ENCODE measurements around the gene DOCK10. TPM values are rescaled to one million over a fixed set of nuclear protein-coding genes. Genes with fewer than 3 reads are reported as not detected.

Gene DOCK10
- total RNA-seq, 1 donor from 2014 or later, result 15.1 TPM

DNA sequence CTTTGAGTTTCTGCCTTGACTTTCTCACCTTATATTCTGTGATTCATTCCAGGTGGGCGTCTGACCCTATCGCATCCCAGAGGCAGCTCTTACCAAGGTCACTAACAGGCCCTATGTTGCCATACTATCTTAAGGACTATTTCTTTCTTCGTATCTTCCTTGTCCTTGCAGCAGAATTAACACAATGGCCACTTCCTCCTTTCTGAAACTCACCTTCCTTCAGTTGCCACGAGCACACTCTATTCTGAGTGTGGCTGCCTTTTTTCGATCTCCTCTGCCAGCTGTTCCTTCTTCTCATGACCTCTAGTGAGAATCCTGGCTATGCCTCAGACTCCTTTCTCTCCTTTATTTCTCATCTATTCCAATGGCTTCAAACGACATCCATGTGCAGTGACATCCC lies 165.7 kb downstream of the DOCK10 start:
- Histone ChIP-seq H3K9ac (ENCODE audit: low read depth in 1 of 3, low read length in 3 of 3) (no peak overlapping the region), H3K36me3 (ENCODE audit: control insufficient read depth in 3 of 3, insufficient read depth in 3 of 3, low read length in 3 of 3) (no peaks in the 10 kb centered on the region), H3K27ac (ENCODE audit: low read depth, low read length) (no peak overlapping the region), H3K9me3 (ENCODE audit: control insufficient read depth in 3 of 3, low read length in 3 of 3) (no peaks in the 10 kb centered on the region), H3K27me3 (ENCODE audit: control insufficient read depth in 3 of 3, insufficient read depth in 3 of 3, low read length in 3 of 3) (no peaks in the 10 kb centered on the region), H3K4me1 (ENCODE audit: control insufficient read depth in 3 of 3, insufficient read depth in 3 of 3, low read length in 3 of 3) (no peaks in the 10 kb centered on the region), H3K4me3 (ENCODE audit: low read length in 3 of 3) (no peak overlapping the region)

DNA sequence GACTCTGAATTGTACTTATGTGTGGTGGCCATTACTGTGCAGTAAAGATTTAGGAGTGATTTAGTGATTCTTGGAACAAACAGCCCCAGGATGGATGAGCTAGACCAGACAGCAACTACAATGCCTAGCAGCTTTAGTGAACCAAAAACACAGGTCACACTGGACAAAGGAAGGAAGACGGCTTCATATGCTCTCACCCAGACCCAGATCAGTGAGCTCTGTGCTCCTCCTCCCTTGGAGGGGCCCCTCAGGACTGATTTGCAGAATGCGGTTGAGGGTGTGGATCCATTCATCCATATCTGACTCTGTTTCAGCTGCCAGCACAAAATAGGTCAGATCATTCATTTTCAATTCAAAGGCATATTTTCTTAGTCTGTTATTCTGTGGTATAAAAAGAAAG lies 166.4 kb downstream of the DOCK10 start:
- Histone ChIP-seq H3K36me3 (ENCODE audit: control insufficient read depth in 3 of 3, insufficient read depth in 3 of 3, low read length in 3 of 3) (no peaks in the 10 kb centered on the region), H3K27ac (ENCODE audit: low read depth, low read length) (no peak overlapping the region), H3K9ac (ENCODE audit: low read depth in 1 of 3, low read length in 3 of 3) (no peak overlapping the region), H3K4me1 (ENCODE audit: control insufficient read depth in 3 of 3, insufficient read depth in 3 of 3, low read length in 3 of 3) (no peaks in the 10 kb centered on the region), H3K9me3 (ENCODE audit: control insufficient read depth in 3 of 3, low read length in 3 of 3) (no peaks in the 10 kb centered on the region), H3K27me3 (ENCODE audit: control insufficient read depth in 3 of 3, insufficient read depth in 3 of 3, low read length in 3 of 3) (no peaks in the 10 kb centered on the region), H3K4me3 (ENCODE audit: low read length in 3 of 3) (no peak overlapping the region)

DNA sequence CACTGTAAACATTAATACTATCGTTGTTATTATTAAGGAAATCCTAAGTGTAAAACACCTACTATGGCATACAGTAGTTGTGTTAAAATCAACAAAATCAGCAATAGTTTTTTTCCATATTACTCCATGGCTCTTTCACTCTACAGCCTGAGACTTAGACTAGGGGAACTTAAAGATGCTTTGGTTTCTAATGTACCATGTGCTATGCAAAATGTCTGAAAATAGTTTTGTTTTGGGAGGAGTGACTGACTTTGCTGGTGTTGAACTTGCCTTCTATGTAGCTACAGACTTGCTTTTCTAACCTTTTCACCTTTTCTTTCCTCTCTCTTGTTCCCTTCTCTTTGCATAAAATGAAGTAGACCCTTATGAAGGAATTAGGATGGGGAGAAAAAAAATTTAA lies 167.1 kb downstream of the DOCK10 start:
- Histone ChIP-seq H3K36me3 (ENCODE audit: control insufficient read depth in 3 of 3, insufficient read depth in 3 of 3, low read length in 3 of 3) (no peaks in the 10 kb centered on the region), H3K9ac (ENCODE audit: low read depth in 1 of 3, low read length in 3 of 3) (no peak overlapping the region), H3K4me3 (ENCODE audit: low read length in 3 of 3) (no peak overlapping the region), H3K4me1 (ENCODE audit: control insufficient read depth in 3 of 3, insufficient read depth in 3 of 3, low read length in 3 of 3) (no peaks in the 10 kb centered on the region), H3K9me3 (ENCODE audit: control insufficient read depth in 3 of 3, low read length in 3 of 3) (no peaks in the 10 kb centered on the region), H3K27me3 (ENCODE audit: control insufficient read depth in 3 of 3, insufficient read depth in 3 of 3, low read length in 3 of 3) (no peaks in the 10 kb centered on the region), H3K27ac (ENCODE audit: low read depth, low read length) (no peak overlapping the region)

DNA sequence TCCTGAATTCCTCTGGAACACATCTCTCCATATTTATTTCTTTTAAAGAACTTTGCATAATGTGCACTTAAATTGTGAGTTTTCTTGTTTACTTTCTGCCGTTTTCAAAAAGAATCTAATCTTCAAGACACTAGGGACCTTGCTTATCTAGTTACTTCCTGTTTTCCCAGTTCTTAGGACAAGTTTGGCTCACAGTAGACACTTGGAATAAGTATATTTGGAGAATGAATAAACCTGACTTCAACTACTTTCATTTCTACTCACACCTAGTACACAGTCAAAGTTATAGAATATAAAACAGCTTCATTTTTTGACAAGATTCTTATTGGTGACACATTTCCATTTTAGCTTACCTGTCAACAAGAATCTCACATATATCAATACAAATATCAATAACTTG lies 170.5 kb downstream of the DOCK10 start:
- H3K27me3 ChIP-seq (ENCODE audit: control insufficient read depth in 3 of 3, insufficient read depth in 3 of 3, low read length in 3 of 3), result no peaks in the 10 kb centered on the region
- no peaks in the 10 kb centered on the region for H3K4me1 ChIP-seq (ENCODE audit: control insufficient read depth in 3 of 3, insufficient read depth in 3 of 3, low read length in 3 of 3)
- no peak overlapping the region for H3K27ac ChIP-seq (ENCODE audit: low read depth, low read length)
- H3K9me3 ChIP-seq (ENCODE audit: control insufficient read depth in 3 of 3, low read length in 3 of 3), result no peaks in the 10 kb centered on the region
- H3K4me3 ChIP-seq (ENCODE audit: low read length in 3 of 3), result no peak overlapping the region
- no peak overlapping the region for H3K9ac ChIP-seq (ENCODE audit: low read depth in 1 of 3, low read length in 3 of 3)
- H3K36me3 ChIP-seq (ENCODE audit: control insufficient read depth in 3 of 3, insufficient read depth in 3 of 3, low read length in 3 of 3), result no peaks in the 10 kb centered on the region

DNA sequence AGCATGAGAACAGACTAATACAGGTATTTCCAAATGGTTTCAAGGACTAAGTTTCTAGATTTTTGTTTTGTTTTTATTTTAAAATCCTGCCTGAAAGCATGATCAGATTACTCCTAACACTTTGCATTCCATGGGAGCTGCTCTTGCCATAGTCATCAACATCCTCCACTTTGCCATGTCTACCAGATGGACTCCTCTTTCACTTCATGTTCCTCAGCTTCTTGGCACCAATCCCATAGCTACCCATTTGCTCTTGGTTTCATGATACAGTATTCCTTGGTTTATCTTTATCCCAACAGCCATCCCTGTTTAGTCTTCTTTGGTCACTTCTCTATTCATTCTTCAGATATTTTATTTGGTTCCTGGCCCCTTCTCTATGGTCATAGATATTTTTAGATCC lies 171.9 kb downstream of the DOCK10 start:
- Histone ChIP-seq H3K27me3 (ENCODE audit: control insufficient read depth in 3 of 3, insufficient read depth in 3 of 3, low read length in 3 of 3) (no peaks in the 10 kb centered on the region), H3K9ac (ENCODE audit: low read depth in 1 of 3, low read length in 3 of 3) (no peak overlapping the region), H3K36me3 (ENCODE audit: control insufficient read depth in 3 of 3, insufficient read depth in 3 of 3, low read length in 3 of 3) (no peaks in the 10 kb centered on the region)

DNA sequence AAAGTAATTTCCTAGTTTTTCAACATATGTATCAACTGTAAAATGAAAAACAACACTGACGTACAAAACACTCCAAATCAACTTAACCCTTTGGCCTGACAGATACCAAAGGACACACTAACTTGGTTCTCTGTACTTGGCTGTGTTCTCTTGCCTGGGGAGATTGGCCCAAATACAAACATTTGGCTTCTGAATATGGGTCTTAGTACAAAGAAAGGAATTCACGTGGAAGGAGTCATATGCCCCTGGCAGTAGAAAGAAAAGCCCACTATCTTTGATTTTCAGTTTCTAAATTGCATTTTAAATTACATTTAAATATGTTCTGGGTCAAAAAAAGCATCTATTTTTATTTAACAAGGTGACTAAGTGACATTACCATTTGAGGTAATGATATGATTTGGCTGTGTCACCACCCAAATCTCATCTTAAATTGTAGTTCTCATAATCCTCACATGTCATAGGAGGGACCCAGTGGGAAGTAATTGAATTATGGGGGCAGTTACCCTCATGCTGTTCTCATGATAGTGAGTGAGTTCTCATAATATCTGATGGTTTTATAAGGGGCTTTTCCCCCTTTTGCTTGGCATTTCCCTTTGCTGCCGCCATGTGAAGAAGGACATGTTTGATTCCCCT lies 172.6 kb downstream of the DOCK10 start:
- Histone ChIP-seq H3K9ac (ENCODE audit: low read depth in 1 of 3, low read length in 3 of 3) (no peak overlapping the region), H3K27ac (ENCODE audit: low read depth, low read length) (no peak overlapping the region), H3K9me3 (ENCODE audit: control insufficient read depth in 3 of 3, low read length in 3 of 3) (no peaks in the 10 kb centered on the region), H3K27me3 (ENCODE audit: control insufficient read depth in 3 of 3, insufficient read depth in 3 of 3, low read length in 3 of 3) (no peaks in the 10 kb centered on the region), H3K4me3 (ENCODE audit: low read length in 3 of 3) (no peak overlapping the region), H3K4me1 (ENCODE audit: control insufficient read depth in 3 of 3, insufficient read depth in 3 of 3, low read length in 3 of 3) (no peaks in the 10 kb centered on the region), H3K36me3 (ENCODE audit: control insufficient read depth in 3 of 3, insufficient read depth in 3 of 3, low read length in 3 of 3) (no peaks in the 10 kb centered on the region)

More for the DNA sequence above, 171.9 kb downstream of the DOCK10 start:
- Histone ChIP-seq H3K4me3 (ENCODE audit: low read length in 3 of 3) (no peak overlapping the region), H3K4me1 (ENCODE audit: control insufficient read depth in 3 of 3, insufficient read depth in 3 of 3, low read length in 3 of 3) (no peaks in the 10 kb centered on the region), H3K9me3 (ENCODE audit: control insufficient read depth in 3 of 3, low read length in 3 of 3) (no peaks in the 10 kb centered on the region), H3K27ac (ENCODE audit: low read depth, low read length) (no peak overlapping the region)

DNA sequence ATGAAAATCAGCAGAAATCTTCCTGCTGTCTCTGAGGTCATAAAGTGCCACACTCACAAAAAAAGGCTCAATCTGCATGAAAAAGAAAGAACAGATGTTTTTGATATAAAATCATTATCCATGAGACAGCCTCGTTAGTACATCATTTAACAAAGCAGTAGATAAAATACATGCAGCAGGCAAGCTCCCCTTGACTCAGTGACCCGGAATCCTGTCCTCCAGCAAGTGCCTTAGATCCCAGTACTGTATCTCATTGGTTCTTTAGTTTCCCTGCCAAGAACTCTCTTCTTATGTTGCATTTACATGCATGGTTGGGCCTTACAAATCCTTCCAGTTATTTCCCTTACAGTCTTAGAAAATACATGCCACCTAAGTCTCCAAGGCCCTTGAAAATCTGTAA lies 177.3 kb downstream of the DOCK10 start:
- H3K27ac ChIP-seq (ENCODE audit: low read depth, low read length), result no peak overlapping the region
- no peaks in the 10 kb centered on the region for H3K27me3 ChIP-seq (ENCODE audit: control insufficient read depth in 3 of 3, insufficient read depth in 3 of 3, low read length in 3 of 3)
- H3K4me1 ChIP-seq (ENCODE audit: control insufficient read depth in 3 of 3, insufficient read depth in 3 of 3, low read length in 3 of 3), result no peaks in the 10 kb centered on the region
- no peaks in the 10 kb centered on the region for H3K36me3 ChIP-seq (ENCODE audit: control insufficient read depth in 3 of 3, insufficient read depth in 3 of 3, low read length in 3 of 3)
- H3K9me3 ChIP-seq (ENCODE audit: control insufficient read depth in 3 of 3, low read length in 3 of 3), result no peaks in the 10 kb centered on the region
- no peak overlapping the region for H3K4me3 ChIP-seq (ENCODE audit: low read length in 3 of 3)
- H3K9ac ChIP-seq (ENCODE audit: low read depth in 1 of 3, low read length in 3 of 3), result no peak overlapping the region

DNA sequence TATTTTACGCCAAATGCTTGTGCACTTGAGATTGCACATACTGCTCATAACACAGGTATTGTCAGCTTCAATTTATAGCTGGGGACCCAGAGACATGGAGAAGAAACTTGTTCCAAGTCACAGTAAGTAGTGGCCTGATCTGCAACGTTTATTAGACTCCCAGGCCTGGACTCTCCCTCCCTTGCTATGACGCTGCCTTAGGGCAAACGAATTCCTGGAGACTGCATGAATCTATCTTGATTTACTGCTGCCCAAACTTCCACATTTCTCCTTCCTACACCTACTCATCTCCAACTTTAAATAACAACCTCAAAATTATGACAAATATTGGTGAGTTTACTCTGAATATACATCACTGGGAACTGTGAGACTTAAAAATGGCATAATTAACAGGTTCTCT lies 181.0 kb downstream of the DOCK10 start:
- Histone ChIP-seq H3K36me3 (ENCODE audit: control insufficient read depth in 3 of 3, insufficient read depth in 3 of 3, low read length in 3 of 3) (no peaks in the 10 kb centered on the region), H3K4me3 (ENCODE audit: low read length in 3 of 3) (no peak overlapping the region)

DNA sequence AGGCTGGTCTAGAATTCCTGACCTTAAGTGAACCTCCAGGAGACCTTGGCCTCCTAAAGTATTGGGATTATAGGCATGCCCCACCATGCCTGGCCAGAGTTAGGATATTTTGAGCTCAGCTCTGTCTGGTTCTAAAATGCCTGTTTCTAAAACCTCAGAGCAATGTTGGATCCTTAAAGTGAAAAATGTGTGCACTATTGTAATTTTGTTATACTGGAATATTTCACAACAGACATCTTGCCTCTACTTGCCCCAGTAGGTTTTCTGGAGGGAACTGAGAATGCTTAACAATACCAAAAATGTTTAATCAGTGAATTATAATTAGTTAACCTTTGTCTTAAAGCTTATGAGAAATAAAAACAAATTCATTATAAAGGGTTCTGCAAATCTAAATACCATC lies 181.5 kb downstream of the DOCK10 start:
- no peak overlapping the region for H3K9ac ChIP-seq (ENCODE audit: low read depth in 1 of 3, low read length in 3 of 3)
- H3K9me3 ChIP-seq (ENCODE audit: control insufficient read depth in 3 of 3, low read length in 3 of 3), result no peaks in the 10 kb centered on the region
- H3K27me3 ChIP-seq (ENCODE audit: control insufficient read depth in 3 of 3, insufficient read depth in 3 of 3, low read length in 3 of 3), result no peaks in the 10 kb centered on the region
- no peak overlapping the region for H3K27ac ChIP-seq (ENCODE audit: low read depth, low read length)
- no peaks in the 10 kb centered on the region for H3K4me1 ChIP-seq (ENCODE audit: control insufficient read depth in 3 of 3, insufficient read depth in 3 of 3, low read length in 3 of 3)
- no peaks in the 10 kb centered on the region for H3K36me3 ChIP-seq (ENCODE audit: control insufficient read depth in 3 of 3, insufficient read depth in 3 of 3, low read length in 3 of 3)
- no peak overlapping the region for H3K4me3 ChIP-seq (ENCODE audit: low read length in 3 of 3)

More for the DNA sequence above, 181.0 kb downstream of the DOCK10 start:
- Histone ChIP-seq H3K4me1 (ENCODE audit: control insufficient read depth in 3 of 3, insufficient read depth in 3 of 3, low read length in 3 of 3) (no peaks in the 10 kb centered on the region), H3K27ac (ENCODE audit: low read depth, low read length) (no peak overlapping the region), H3K27me3 (ENCODE audit: control insufficient read depth in 3 of 3, insufficient read depth in 3 of 3, low read length in 3 of 3) (no peaks in the 10 kb centered on the region), H3K9me3 (ENCODE audit: control insufficient read depth in 3 of 3, low read length in 3 of 3) (no peaks in the 10 kb centered on the region), H3K9ac (ENCODE audit: low read depth in 1 of 3, low read length in 3 of 3) (no peak overlapping the region)

DNA sequence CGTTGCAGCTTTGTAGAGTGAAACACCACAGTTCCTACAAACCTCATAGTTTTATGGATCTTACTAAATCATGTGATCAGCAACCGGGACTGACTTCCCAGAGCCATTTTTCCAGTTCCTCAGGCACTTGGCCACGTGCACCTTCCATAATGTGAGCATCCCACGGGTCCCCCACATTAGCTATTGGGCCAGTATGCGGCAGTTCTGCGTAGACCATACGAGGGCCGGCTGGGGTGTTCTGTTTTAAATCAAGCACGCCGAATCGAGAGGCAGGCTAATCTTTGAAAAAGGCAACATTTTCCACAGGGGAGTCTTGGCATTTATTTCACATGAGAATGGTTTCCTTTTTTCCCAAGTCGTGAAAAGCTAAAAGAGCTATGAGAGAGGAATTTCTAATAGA lies 190.5 kb downstream of the DOCK10 start:
- Histone ChIP-seq H3K27ac (ENCODE audit: low read depth, low read length) (no peak overlapping the region), H3K9ac (ENCODE audit: low read depth in 1 of 3, low read length in 3 of 3) (no peak overlapping the region), H3K4me1 (ENCODE audit: control insufficient read depth in 3 of 3, insufficient read depth in 3 of 3, low read length in 3 of 3) (no peaks in the 10 kb centered on the region), H3K36me3 (ENCODE audit: control insufficient read depth in 3 of 3, insufficient read depth in 3 of 3, low read length in 3 of 3) (no peaks in the 10 kb centered on the region), H3K9me3 (ENCODE audit: control insufficient read depth in 3 of 3, low read length in 3 of 3) (no peaks in the 10 kb centered on the region), H3K4me3 (ENCODE audit: low read length in 3 of 3) (no peak overlapping the region), H3K27me3 (ENCODE audit: control insufficient read depth in 3 of 3, insufficient read depth in 3 of 3, low read length in 3 of 3) (no peaks in the 10 kb centered on the region)

DNA sequence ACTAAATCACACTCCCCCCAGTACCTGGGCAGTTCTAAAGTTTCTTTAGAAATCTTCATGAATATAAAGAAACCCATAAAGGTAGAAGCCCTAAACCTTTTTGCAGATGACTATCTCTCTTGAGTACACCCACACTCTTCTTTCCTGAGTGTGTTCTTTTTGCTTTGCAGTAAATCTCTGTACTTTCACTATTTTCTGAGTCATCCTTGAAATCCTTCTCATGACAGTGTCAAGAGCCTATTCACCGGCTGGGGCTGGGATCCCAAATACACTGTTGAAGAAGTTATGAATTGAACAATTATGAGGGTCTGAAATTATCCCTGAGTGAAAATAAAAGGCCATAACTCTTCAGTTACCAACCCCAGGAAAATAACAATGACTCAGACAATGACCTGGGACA lies 192.2 kb downstream of the DOCK10 start:
- Histone ChIP-seq H3K9ac (ENCODE audit: low read depth in 1 of 3, low read length in 3 of 3) (no peak overlapping the region), H3K4me1 (ENCODE audit: control insufficient read depth in 3 of 3, insufficient read depth in 3 of 3, low read length in 3 of 3) (no peaks in the 10 kb centered on the region), H3K36me3 (ENCODE audit: control insufficient read depth in 3 of 3, insufficient read depth in 3 of 3, low read length in 3 of 3) (no peaks in the 10 kb centered on the region), H3K4me3 (ENCODE audit: low read length in 3 of 3) (no peak overlapping the region), H3K27me3 (ENCODE audit: control insufficient read depth in 3 of 3, insufficient read depth in 3 of 3, low read length in 3 of 3) (no peaks in the 10 kb centered on the region), H3K9me3 (ENCODE audit: control insufficient read depth in 3 of 3, low read length in 3 of 3) (no peaks in the 10 kb centered on the region), H3K27ac (ENCODE audit: low read depth, low read length) (no peak overlapping the region)

All from skeletal muscle tissue (tissue), 4 donors.